Heart left ventricle (tissue), 16 donors: ENCODE data around the gene RBL1. TPM values are rescaled to one million over a fixed set of nuclear protein-coding genes. Genes with fewer than 3 reads are reported as not detected.
"Not testable (repeated sequence)": the region's sequence is repeated elsewhere in the genome, so short reads cannot be mapped to it uniquely, and the experiment has no call there.

Experiments used
- ATAC-seq, 4 donors: fragments of 200-7000 bp; cut with Tn5 transposase; one replicate each; pipeline ENCODE4 v1.9.1; 2020 to 2022; ENCODE audit warnings: moderate library complexity in 4 of 4, mild to moderate bottlenecking in 3 of 4, moderate number of reproducible peaks in 1 of 4
- DNase-seq, 5 donors: peaks; one replicate each; pipeline ENCODE4 v3.0.0-alpha.2; 2020
- H3K27ac ChIP-seq, 12 donors: fragments of 200-600 bp; sonication (generic) in 4 of 12; one replicate each; pipeline versions ENCODE4 v1.5.0 to v1.8.0; 2016 to 2022; ENCODE audit warnings: mild to moderate bottlenecking in 2 of 12
- H3K27me3 ChIP-seq, 9 donors: fragments of 200-600 bp; sonication (generic) in 2 of 9; one replicate each; pipeline versions ENCODE4 v1.5.1 to v1.8.0; 2016 to 2022; ENCODE audit warnings: mild to moderate bottlenecking in 3 of 9
- H3K36me3 ChIP-seq, 9 donors: fragments of 200-600 bp; sonication (generic) in 2 of 9; one replicate each; pipeline versions ENCODE4 v1.5.0 to v1.8.0; 2018 to 2022; ENCODE audit warnings: mild to moderate bottlenecking in 2 of 9
- H3K4me1 ChIP-seq, 12 donors: fragments of 200-600 bp; sonication (generic) in 4 of 12; one replicate each; pipeline versions ENCODE4 v1.5.0 to v1.8.0; 2016 to 2022; ENCODE audit warnings: mild to moderate bottlenecking in 3 of 12
- H3K4me3 ChIP-seq, 12 donors: fragments of 200-600 bp; sonication (generic) in 4 of 12; one replicate each; pipeline versions ENCODE4 v1.5.0 to v1.8.0; 2017 to 2022; ENCODE audit warnings: mild to moderate bottlenecking in 9 of 12, moderate library complexity in 4 of 12
- H3K9me3 ChIP-seq, 12 donors: fragments of 200-600 bp; sonication (generic) in 4 of 12; one replicate each; pipeline versions ENCODE4 v1.5.0 to v1.8.0; 2016 to 2022; ENCODE audit warnings: mild to moderate bottlenecking in 1 of 12
- CTCF ChIP-seq, 12 donors: fragments of 200-600 bp; sonication (generic) in 4 of 12; IDR thresholded peaks; one replicate each; pipeline versions ENCODE4 v1.5.0 to v1.8.0; 2018 to 2022; ENCODE audit warnings: antibody characterized with exemption in 12 of 12, mild to moderate bottlenecking in 5 of 12
- POLR2A ChIP-seq, 2 donors: fragments of 450-650 bp; IDR thresholded peaks; one replicate each; pipeline ENCODE4 v1.6.1; 2017; ENCODE audit warnings: antibody characterized with exemption in 2 of 2, mild to moderate bottlenecking in 2 of 2, moderate library complexity in 2 of 2
- WGBS, 4 donors: extraction: QIAGEN DNeasy Blood & Tissue Kit in 2 of 4; methylation state at CpG; one replicate each; pipeline versions ENCODE4 v1.1.5 to v1.1.7; 2013 to 2018; 5-methylcytosine and 5-hydroxymethylcytosine counted together
- intact Hi-C, 10 donors: fragments of 100-400 bp; cut with DNase I; formaldehyde crosslinking; loops; one replicate each; pipeline versions ENCODE4 v1.11.1 to v1.14.2; 2022
- polyA plus RNA-seq, 2 donors: library from polyadenylated mRNA; stranded (reverse); fragments of 200-250 nt; gene quantifications; one replicate each; pipeline ENCODE4 v1.2.3, GENCODE V29; 2013
- total RNA-seq, 9 donors: library from RNA; depleted of rRNA in 2 of 9; stranded (reverse); fragments of >200 nt in 2 of 9; fragmentation: NEBNext Ultra II Directional in 3 of 9; extraction: Animal tissue kit (Norgen Biotek cat#: 25700) in 3 of 9; gene quantifications; one replicate each; pipeline versions ENCODE4 v1.1.0 to v1.2.4, GENCODE V29; 2016 to 2023
- donor health status: ischemic (EF 13 %, LVEDD 7.1; RV severe dilation, severe dysfunction).
- donor health status: healthy with polysubstance abuse.
- donor health status: DM: no; HTN: yes; CAD: no.
- donor health status: DM: no; HTN: no; CAD: no.
- donor health status: ischemic (EF 25% LVEDD 6.9; RV normal size, moderate dysfunction).
- donor health status: ischemic (EF 25% LVEDD 5.7; RV mildly dilated, moderate dysfunction).
- donor health status: healthy.
- donor health status: DM: yes; HTN: yes; CAD: no.
- donor health status: ischemic (EF 35%, LVEDD 5.7; RV mildly dilated, moderate dysfunction).
- donor health status: nonischemic (EF 11% LVEDD 7.7; RV severe dilation, severe dysfunction).
- donor health status: DM: yes; HTN: yes; CAD: no.
- donor health status: PGD.
- donor health status: ischemic (EF 29% LVEDD 5.4; RV normal size, mild dysfunction).
- donor health status: nonischemic (EF 23%, LVEDD 6.1; RV moderate dilation, normal function).

Gene RBL1
- total and polyA plus RNA-seq, 11 donors: 1.0 to 6.7 (median 3.4) TPM

DNA sequence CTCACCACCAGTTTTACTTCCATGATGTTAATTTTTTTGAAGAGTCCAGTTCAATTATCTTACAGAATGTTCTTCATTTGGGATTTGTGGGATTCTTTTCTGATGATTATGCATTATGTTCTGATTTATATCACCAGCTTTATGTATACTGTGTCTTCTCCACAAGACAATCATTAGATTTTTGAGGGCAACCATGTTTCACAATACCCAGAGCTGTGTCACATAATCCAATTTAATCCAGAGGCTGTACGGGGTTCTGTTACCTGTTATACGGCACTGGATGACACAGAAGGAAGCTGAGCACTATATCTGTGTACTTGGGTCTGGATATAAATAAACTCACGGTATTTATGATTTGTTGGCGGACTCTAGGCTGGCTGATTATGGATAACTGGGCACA, 41.8 kb upstream of the RBL1 start:
- ATAC-seq (peak in 2 of 4 donors; percentile 34 to 60), DNase-seq (no peak)
- Histone ChIP-seq H3K27me3 (no peaks in the 10 kb centered on the region), H3K9me3 (no peaks in the 10 kb centered on the region), H3K4me3 (no peak overlapping the region), H3K36me3 (peaks cover 0 to 2% (median 0%) of the 10 kb centered on the region in 9 donors), H3K4me1 (peaks cover 0 to 7% (median 1%) of the 10 kb centered on the region in 12 donors), H3K27ac (no peak overlapping the region)
- intact Hi-C loops: no loop called here
- 55 to 74% (median 64%) methylated on average over 4 of the region's 4 CpGs for WGBS, 4 donors
- TF ChIP-seq CTCF (IDR thresholded peaks at IDR 0.05): no peak
- no peak for TF ChIP-seq POLR2A (IDR thresholded peaks at IDR 0.05)

DNA sequence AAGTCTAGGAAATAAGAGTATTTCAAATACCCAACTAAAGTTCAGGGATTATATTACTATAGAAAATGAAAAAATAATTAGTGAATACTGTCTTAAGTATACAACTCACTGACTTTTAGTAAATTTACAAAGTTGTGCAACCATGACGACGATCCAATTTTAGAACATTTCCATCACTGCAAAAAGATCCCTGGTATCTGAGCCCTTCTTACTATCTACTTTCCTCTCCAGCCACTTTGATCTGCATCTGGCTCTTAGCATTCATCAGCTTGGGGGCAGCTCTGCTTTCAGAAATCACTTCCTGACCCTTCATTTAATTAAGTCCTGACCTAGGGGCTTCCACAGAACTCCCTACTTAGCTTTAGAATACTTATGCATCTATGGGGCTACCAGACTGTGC, 38.2 kb upstream of the RBL1 start:
- peak in 2 of 4 donors; percentile 53 to 62 for ATAC-seq
- no peaks in the 10 kb centered on the region for H3K9me3 ChIP-seq
- WGBS, 4 donors: 47 to 59% (median 53%) methylated on average over 2 of the region's 2 CpGs
- no peak overlapping the region for H3K27ac ChIP-seq
- TF ChIP-seq POLR2A (IDR thresholded peaks at IDR 0.05) (no peak), CTCF (IDR thresholded peaks at IDR 0.05) (no peak)
- H3K4me3 ChIP-seq: no peak overlapping the region
- peaks cover 0 to 7% (median 1%) of the 10 kb centered on the region in 12 donors for H3K4me1 ChIP-seq
- H3K27me3 ChIP-seq: no peaks in the 10 kb centered on the region
- H3K36me3 ChIP-seq: no peaks in the 10 kb centered on the region
- DNase-seq: no peak
- intact Hi-C loops: no loop called here

- DNase-seq (no peak), ATAC-seq (no peak)
- no peak overlapping the region for H3K4me3 ChIP-seq
- no peaks in the 10 kb centered on the region for H3K9me3 ChIP-seq
- H3K27me3 ChIP-seq: no peaks in the 10 kb centered on the region
- H3K36me3 ChIP-seq: no peaks in the 10 kb centered on the region
- peaks cover 0 to 7% (median 1%) of the 10 kb centered on the region in 12 donors for H3K4me1 ChIP-seq
- TF ChIP-seq POLR2A (IDR thresholded peaks at IDR 0.05) (no peak), CTCF (IDR thresholded peaks at IDR 0.05) (no peak)
- intact Hi-C loops: no loop called here
- H3K27ac ChIP-seq: no peak overlapping the region
- 69 to 79% (median 78%) methylated on average over 3 of the region's 3 CpGs for WGBS, 4 donors
Measured at GRCh38 chr20:37131486-37131885, 35.7 kb upstream of the RBL1 start.

DNA sequence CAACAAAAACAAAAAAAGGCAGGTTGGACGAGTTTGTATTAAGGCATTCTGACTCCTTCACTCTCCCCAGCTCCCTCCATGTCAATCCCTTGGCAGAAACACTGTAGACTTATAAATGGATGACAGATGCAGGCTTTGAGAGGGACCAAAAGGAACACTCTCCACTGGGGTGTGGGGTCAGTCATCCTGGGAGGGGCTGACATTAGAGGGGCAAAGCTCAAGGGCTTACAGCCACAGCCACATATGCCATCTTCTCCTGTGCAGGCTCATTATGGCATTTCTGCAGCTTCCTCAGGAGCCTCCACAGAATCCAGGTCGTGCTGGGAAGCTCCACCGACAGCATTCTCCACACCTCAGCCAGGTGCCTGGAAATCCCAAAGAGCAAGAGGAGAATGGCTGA, 33.0 kb upstream of the RBL1 start:
- Histone ChIP-seq H3K4me3 (no peak overlapping the region), H3K36me3 (no peaks in the 10 kb centered on the region), H3K27me3 (no peaks in the 10 kb centered on the region), H3K4me1 (peaks cover 0 to 3% (median 0%) of the 10 kb centered on the region in 12 donors), H3K27ac (no peak overlapping the region), H3K9me3 (no peaks in the 10 kb centered on the region)
- ATAC-seq (no peak), DNase-seq (no peak)
- TF ChIP-seq CTCF (IDR thresholded peaks at IDR 0.05) (no peak), POLR2A (IDR thresholded peaks at IDR 0.05) (no peak)
- intact Hi-C loops: no loop called here
- WGBS, 4 donors: 80 to 88% (median 81%) methylated on average over 3 of the region's 3 CpGs

- intact Hi-C loops, H3K36me3 ChIP-seq, DNase-seq, H3K4me1 ChIP-seq, H3K27me3 ChIP-seq, H3K4me3 ChIP-seq, ATAC-seq, H3K9me3 ChIP-seq, H3K27ac ChIP-seq: not testable (repeated sequence)
- WGBS, 4 donors: 92 to 95% (median 94%) methylated on average over 7 to 29 of the region's 30 CpGs; no CpG with 5 or more reads in 1 of the 4 donors
Measured at GRCh38 chr20:37126290-37126689, 30.5 kb upstream of the RBL1 start.
